NOMO-1 treated with DMSO at 0.1 percent for 48 hours (cell line): ENCODE measurements around the gene DHDDS.

Experiments used
- DNase-seq: peaks from one replicate; lab custom pipeline; 2025; ENCODE audit not compliant: unreplicated experiment; lab: John Stamatoyannopoulos, UW

The DHDDS gene

DNA sequence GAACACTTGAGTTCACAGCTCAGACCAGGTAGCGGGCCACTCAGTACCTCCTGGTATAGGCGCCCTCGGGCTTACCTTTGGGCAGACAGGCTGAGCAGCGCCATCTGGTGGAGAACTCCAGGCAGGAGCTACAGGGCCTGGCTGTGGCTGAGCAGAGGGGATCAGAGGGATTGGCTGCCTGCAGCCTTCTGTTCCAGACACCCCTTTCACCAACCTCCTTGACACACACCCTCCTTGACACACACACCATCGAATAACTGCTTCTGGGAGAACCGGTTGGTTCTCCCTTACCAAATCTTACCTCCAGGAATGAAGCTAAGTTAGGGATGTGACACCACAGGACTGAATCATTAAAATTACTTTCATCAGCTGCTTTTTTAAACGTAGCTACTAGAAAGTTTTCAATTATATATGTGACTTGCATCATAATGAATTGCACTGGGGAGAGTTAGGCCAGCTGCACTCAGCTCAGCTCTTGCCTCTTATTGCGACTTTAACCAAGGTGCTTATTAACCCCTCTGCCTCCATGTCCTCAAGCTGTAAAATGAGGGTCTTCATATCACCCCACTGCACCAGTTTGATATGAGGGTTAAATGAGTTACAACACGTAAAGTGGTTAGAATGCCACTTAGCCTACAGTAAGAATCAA, 14.9 kb upstream of the DHDDS start:
- DNase-seq, result peak; percentile 55

- DNase-seq, result no peak
Observed at GRCh38 chr1:26418865-26419349, 13.2 kb upstream of the DHDDS start.

GRCh38 chr1:26419494-26419893, 12.6 kb upstream of the DHDDS start:
- DNase-seq, result no peak

DNA sequence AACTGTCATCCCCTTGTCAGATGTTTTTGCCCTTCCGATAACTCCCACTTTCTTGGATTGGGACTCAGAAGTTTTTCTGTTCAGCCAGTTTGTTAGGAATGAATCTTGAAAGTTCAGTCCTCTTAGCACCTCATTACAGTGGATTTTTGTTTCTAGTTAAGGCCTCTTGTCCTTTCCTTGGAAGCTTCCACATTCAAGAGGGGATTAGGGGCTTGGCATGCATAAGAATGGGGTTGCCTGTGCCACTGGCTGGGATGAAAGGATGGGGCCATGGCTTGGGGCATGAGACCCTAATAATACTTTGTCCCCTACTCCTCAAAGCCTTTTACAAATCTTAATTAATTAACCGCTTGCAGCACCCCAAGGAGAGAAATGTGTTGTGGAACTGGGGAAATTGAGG, 2.4 kb upstream of the DHDDS start:
- DNase-seq, result no peak

- DNase-seq, result no peak
Observed at GRCh38 chr1:26432793-26433192, 672 bp downstream of the DHDDS start.

DNA sequence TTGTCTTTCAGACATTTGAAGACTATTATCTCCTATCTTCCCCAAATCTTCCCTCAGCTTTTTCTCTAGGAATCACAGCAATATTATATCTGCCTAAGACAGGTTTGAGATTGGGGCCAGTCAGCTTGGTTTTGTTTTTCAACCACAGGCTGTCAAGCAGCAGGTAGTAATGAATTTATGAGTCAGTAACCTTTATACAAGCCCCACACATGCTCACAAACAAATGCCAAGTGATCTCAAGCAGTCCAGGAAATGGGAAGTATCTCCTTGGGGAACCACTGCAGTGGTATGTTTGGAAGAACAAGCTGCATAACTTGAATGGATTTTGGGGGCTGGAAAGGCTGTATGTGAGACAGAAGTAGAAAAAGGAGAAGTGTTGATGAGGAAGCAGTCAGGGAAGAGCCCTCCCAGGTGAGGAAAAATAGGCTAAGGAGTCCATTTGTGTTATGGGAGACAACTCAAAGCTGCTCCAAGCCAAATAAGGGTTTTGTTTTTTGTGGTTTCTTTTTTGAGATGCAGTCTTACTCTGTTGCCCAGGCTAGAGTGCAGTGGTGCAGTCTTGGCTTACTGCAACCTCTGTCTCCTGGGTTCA, 2.1 kb downstream of the DHDDS start:
- no peak for DNase-seq

GRCh38 chr1:26438041-26438440, 5.9 kb downstream of the DHDDS start:
- no peak for DNase-seq

GRCh38 chr1:26440259-26440658, 8.1 kb downstream of the DHDDS start:
- no peak for DNase-seq

DNA sequence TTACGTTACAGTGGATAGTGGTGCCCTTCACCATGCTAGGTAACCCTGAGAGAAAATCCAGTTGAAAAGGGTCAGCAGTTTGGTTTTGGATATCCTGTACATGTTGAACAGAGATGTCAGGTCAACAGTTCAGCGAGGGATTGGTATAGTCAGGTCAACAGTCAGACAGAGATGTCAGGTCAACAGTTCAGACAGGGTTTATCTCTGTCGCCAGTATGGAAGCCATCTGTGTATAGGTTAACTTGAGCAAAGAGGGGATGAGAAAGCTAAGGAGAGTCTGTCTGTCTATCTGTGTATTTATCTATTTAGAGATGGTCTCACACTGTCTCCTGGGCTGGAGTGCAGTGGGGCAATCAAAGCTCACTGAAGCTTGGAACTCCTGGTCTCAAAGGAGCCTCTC, 17.7 kb downstream of the DHDDS start:
- no peak for DNase-seq

GRCh38 chr1:26450908-26451307, 18.8 kb downstream of the DHDDS start:
- no peak for DNase-seq

GRCh38 chr1:26452459-26453183, 20.5 kb downstream of the DHDDS start:
- DNase-seq, result no peak

DNA sequence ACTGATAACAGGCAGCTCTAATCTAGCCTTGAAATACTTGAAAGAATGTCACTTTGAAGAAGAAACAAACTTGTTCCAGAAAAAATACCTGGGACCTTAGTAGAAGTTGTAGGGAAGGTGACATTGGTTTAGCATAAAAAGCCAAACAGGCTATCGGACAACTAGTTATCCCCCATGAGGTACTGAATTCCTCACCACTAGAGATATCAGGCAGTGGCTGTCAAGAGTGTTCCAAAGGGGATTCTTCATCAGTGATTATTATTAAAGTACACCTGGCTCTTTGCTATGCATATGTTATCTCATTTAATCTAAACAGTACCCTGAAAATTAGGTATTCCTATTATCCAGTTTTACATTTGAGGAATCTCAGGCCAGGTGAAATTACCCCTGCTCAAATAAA, 27.0 kb downstream of the DHDDS start:
- DNase-seq, result no peak

GRCh38 chr1:26459573-26460031, 27.5 kb downstream of the DHDDS start:
- no peak for DNase-seq

DNA sequence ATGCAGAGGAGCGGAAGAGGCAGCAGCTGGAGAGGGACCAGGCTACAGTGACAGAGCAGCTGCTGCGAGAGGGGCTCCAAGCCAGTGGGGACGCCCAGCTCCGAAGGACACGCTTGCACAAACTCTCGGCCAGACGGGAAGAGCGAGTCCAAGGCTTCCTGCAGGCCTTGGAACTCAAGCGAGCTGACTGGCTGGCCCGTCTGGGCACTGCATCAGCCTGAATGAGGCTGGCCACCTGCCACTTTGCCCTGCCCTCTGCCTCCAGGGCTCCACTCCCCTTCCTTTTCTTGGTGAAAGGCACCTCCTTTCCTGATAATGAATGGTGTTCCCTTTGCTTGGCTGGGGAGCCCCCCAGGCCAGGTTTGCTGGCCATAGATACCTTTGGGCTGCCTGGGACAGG, 36.8 kb downstream of the DHDDS start:
- no peak for DNase-seq

DNA sequence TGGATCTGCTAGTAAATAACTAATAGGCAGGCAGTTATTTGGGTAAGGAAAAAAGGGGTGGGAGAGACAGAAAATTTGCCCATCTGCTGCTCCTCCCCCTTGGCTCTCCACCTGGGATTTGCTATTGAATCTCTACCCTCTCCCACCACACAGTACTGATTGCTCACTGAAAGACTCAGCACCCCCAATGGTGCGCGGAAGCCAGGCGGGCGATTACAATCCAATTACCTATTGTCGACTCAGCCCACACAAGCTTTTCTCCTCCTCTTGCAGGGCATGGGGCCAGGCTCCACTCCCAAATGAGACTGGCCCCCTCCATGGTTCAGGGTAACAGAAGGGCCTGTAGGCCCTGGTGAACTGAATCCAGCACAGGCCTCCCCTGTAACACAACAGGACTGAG, 37.4 kb downstream of the DHDDS start:
- no peak for DNase-seq

- DNase-seq, result peak; percentile 36
Observed at GRCh38 chr1:26470878-26471497, 38.9 kb downstream of the DHDDS start.

DNA sequence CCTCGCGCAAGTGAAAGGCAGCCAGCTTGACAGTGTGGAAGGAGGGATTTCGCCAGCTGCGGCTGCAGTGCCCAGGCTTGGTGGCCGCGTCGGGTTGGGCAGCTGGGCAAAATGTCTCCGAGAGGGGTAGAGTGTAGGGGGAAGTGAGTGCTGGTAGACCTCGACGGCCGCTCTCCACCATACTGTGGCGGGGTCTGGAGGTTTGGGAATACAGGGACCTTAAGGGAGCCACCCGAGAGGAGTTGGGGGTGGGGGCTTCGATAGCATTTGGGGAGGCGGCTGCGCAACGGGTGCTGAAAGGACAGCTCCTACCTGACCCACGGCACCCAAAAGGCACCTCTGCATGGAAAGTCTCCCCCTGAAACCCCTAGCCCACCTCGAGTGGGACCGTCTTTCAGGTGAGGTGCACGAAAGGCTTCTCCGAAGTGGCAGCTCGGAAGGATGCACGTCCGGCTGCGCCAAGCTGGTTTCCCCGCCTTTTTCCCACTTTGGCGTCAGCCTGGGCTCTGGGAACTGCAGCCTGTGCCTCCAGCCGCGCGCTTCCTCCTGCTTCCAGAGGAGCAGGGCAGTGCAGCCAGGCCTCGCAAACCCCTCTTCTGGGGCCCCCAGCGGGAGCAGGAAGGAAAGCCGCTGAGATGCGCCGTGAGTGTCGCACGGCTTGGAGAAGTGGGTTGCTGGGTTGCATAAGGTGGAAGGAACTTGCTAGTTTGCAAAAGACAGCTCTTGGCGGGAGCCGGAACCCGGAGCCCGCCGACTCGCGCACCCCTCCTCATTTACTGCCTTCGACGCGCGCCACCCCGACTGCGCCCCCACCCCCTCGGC, 39.6 kb downstream of the DHDDS start:
- DNase-seq, result peak; percentile 98

DNA sequence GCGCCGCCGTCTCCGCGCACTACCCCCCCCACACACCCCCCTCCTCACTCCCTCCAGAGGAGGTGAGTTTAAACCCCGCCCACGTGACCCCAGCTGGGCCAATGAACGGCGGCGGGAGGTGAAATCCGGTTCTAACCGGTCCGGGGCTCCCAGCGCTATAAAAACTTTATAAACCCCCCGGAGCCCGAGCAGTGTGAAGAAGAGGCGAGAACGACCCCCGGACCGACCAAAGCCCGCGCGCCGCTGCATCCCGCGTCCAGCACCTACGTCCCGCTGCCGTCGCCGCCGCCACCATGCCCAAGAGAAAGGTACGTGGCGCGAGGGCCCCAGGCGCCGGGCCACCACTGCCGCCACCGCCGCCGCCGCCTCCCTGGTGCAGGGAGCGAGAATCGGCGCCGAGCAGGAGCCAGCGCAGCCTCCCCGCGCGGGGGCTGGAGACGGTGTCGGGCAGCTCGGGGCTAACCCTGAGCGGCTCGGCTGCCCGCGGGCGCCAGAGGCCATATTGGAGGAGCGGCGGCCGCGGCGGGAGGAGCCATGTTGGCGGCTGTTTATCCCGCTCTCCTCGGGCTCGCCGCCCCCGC, 40.3 kb downstream of the DHDDS start, which contains the start of gene HMGN2:
TSS of gene HMGN2 (plus strand) at position 121 of the 581 bp plus-strand sequence. CDS start at position 294, 173 bp downstream.
- DNase-seq, result peak; percentile 98

- DNase-seq, result peak; percentile 89
Observed at GRCh38 chr1:26472901-26473845, 41.1 kb downstream of the DHDDS start.
